ENCODE results near the gene ABCG1.
A peak's percentile ranks its signal among the peaks of the same experiment; 100 is the strongest.
"Not testable (repeated sequence)": the region's sequence is repeated elsewhere in the genome, so short reads cannot be mapped to it uniquely, and the experiment has no call there.

Gene ABCG1

DNA sequence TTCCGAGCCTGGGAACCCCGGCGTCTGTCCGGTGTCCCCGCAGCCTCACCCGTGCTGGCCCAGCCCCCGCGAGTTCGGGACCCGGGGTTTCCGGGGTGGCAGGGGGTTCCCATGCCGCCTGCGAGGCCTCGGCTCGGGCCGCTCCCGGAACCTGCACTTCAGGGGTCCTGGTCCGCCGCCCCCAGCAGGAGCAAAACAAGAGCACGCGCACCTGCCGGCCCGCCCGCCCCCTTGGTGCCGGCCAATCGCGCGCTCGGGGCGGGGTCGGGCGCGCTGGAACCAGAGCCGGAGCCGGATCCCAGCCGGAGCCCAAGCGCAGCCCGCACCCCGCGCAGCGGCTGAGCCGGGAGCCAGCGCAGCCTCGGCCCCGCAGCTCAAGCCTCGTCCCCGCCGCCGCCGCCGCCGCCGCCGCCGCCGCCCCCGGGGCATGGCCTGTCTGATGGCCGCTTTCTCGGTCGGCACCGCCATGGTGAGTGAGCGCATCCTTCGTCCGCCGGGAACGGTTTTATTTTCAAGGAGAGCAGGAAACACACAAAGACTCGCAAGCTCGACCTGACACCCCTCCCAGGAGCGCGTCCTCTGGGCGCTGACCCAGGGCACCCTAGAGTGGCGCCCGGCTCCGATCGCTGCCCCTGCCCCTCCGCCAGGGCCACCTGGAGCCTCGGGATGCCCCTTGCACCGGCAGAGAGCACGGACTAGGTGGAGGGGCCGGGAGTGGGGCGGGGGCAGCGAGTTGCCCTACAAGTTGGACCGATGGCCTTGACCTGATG is at the start of gene ABCG1:
ABCG1 (plus strand) TSS at position 305 of the 770 bp plus-strand sequence; CDS start at position 428, 123 bp downstream.
- no peak for DNase-seq

DNA sequence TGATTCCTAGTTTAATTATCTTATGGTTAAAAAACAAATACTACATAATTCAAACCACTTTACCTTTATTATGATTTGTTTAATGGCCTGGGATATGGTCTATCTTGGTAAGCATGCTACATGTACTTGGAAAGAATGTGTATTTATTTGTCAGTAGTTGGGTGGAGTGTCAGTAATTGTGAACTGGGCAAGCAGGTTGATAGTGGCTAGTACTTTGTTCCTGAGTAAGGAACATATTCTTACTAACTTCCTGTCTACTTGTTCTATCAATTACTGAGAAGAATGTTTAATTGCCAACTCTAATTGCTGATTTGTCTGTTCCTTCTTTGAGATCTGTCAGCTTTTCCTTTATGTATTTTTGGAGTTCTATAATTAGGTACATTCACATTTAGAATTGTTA is 49.2 kb upstream of the ABCG1 start:
- DNase-seq, result no peak

DNA sequence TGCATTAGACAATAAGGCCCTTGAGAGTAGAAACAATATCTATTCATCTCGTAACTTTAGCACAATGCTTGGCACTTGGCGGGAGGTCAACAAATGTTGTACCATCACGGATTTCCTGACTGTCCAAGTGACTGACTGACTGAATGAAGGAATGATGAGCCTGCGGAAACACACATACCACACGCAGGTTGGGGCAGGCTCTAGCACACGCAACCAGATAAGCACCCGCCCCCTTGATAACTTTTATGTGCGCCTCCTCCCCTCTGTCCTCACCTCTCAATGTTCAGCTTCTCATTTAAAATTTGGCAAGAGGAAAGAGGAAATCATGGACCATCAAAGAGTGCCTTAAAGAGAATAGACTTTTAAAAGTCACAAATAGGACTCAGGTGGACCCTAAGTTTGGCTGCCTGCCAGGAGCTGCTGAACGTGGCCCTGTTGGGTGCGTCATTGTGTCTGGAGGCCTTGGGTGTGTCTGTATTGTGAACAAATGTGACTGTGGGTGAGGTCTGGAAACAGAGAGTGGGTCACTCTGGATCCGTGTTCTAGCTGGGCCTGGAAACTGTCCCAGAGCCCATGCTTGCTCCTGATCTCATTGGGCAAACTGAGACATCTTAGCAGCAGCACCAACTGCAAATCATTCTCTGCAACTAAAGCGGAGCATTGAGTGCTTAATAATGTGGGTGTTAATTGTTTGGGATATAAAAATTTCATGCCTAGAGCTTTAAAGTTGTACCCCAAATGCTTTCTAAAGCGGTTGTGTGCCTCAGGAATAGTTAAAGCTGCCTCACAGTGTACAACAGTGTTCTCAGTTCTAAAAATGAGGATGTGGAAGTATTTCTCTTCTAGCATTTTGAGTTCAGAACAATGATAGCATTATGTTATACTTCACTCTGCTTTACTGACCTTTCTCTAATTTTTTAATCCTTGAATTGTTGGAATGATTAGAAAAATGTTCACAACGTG is 47.6 kb upstream of the ABCG1 start:
- DNase-seq, result no peak

DNA sequence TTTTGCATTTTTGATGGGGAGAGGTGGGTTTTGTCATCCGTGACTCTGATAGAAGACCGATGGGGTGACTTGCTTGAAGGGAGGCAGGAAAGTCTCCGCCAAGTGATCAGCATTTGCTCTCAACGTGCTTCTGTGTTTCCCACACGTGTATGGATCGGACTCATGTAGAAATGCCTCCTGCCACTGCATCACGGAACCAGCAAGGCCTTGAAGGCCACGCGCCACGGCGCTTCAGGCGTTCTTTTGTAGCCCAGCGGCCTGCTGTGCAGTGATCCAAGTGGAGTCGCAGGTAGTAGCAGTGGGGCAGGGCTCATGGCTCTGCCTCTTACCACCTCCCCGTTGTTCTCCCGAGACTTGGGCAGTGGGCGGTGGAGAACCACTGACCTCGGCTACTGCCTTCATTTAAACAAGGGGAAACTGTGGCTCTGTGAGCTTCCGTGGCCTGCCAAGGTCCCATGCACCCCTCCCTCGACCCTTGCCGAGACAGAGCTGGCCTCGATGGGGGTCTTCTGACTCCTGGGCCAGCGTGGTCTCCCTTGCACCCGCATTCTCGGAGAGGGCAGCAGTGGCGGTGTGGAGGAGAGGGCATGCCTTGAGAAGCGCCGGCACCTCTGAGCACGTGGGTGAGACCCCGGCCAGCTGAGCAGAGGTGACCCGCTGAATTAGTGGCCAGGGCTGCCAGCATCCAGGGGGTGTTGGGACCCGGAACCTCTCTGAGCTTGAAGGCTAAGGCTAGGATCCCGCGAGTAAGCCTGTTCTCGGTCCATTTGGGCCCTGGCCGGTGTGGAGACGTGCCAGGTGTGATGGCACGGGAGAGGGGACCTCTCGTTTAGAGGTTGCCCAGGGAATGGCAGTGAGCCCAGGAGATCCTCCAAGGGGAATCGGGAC is 46.1 kb upstream of the ABCG1 start:
- DNase-seq, result no peak

DNA sequence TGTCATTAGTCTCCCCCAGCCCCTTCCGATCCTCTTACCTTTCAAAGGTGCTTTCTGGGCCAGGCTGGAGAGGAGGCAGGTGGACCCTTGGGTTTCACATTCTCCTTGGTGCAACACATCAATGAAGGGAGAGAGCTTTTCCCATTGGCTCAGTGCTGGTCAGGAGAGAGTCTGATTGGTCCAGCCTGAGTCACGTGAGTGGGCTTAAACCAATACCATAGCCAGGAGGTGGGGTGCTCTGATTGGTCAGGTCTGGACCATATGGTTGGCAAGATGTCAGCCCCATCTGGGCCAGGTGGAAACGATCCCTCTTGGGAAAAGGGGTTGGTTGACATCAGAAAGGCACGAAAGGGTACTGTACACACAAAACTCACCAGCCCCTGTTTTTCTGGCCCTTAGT is 44.8 kb upstream of the ABCG1 start:
- DNase-seq, result no peak

GRCh38 chr21:42175110-42175710 is 43.7 kb upstream of the ABCG1 start:
- DNase-seq, result no peak

DNA sequence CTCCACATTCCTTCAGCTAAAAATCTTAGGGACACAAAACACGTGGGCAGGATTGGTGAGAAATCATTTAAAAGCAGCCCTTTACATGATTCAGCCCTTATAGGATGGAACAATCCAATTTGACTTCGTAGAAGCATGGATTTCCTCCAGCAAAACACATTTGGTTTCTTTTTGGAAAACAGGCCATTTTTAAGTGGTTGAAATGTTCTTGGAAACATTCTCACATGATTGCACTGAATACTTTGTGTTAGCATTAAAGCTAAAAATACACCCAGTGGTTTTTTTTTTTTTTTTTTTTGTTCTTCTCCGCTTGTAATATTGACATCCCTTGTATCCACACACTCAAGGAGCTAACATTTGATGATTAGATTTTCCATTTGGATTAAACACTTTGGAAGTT is 42.1 kb upstream of the ABCG1 start:
- DNase-seq, result no peak

- no peak for DNase-seq
Observed at GRCh38 chr21:42179316-42179715, 39.6 kb upstream of the ABCG1 start.

GRCh38 chr21:42180001-42180400 is 38.9 kb upstream of the ABCG1 start:
- DNase-seq, result not testable (repeated sequence)

DNA sequence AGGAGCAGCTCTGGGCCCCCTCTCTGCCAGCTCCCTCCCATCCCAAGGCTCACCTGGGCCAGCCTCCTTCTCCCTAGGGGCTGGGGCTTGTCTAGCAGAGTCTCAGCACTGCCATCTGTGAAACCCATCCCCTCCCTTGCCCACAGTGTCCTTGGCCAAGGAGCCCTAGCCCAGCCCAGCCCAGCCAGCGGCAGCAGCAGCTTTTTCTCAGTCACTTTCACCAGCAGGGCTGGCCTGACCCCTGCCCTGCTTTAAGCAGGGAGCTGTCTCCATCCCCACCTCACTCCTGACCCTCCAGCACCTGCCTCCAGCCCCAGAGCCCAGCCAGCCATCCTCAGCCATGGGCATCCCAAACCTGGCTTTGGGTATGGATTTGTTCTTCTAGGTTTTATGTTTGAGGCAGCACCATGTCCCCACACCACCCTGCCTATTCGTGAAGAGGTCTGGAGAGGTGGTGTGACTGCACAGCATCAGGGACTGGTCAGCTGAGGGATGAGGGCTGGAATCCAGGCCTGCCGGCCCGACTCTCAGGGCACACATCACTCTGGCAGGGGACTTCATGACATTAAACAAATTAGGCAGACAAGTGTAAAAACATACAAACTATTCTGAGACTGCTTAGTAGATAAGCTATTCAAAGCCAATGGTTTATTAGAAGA is 36.1 kb upstream of the ABCG1 start:
- no peak for DNase-seq

DNA sequence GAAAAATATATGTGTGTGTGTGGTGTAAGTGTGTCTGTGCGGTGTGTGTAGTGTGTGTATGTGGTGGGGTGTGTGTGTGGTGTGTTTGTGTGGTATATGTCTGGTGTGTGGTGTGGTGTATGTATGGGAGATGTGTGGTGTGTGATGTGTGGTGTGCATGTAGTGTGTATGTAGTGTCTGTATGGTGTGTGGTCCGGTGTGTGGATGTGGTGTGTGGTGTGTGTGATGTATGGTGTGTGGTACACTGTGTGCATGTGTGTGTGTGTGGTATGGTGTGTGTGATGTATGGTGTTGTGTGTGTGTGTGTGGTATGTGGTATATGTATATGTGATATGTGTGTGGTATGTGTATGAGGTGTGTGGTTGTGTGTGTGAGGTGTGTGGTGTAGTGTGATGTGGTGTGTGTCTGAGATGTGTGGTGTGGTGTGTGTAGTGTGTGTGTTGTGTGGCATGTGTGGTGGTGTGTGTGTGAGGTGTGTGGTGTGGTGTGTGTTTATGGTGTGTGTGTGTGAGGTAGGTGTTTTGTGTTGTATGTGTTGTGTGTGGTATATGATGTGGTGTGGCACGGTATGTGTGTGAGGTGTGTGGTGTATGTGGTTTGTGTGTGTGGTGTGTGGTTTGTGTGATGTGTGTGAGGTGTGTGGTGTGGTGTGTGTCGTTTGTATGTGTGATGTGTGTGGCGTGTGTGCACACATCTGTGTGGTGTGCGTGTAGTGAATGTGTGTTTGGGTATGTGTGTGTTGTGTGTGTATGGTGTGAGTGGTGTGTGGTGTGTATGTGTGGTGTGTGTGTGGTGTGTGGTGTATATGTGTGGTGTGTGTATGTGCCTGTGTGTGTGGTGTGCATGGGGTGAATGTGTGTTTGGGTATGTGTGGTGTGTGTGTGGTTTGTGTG is 35.3 kb upstream of the ABCG1 start:
- no peak for DNase-seq

- no peak for DNase-seq
Observed at GRCh38 chr21:42186591-42186990, 32.3 kb upstream of the ABCG1 start.

DNA sequence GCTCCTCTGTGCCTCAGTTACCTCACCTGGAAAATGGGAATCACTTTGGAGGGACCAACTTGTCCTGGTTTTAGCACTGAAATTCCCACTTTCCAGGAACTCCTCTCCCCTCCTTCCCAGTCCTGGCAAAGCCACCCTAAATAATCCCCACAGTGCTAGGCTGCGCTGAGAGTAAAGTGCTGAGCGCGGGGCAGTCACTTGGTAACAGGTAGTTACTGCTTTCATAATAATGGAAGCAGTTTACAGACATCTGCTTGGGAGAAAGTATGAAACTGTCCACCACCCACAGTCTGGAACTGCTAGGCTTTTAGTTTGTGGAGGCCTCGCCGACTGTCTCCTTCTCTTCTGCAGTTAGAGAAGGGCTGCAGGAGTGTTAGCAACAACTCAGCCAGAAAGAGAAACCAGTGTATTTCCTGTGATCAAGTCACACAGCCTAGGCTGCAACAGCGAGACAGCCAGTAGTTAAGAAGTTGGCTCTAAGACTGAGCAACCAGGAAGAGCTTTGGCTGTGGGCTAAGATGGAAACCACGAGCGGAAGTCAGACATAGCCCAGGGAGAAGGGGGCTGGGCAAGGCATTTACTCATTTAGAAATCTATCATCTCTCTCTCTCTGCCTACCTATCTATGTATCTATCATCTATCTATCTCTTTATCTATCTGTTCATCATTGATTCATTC is 30.8 kb upstream of the ABCG1 start:
- peak; percentile 78 to 82 for DNase-seq

DNA sequence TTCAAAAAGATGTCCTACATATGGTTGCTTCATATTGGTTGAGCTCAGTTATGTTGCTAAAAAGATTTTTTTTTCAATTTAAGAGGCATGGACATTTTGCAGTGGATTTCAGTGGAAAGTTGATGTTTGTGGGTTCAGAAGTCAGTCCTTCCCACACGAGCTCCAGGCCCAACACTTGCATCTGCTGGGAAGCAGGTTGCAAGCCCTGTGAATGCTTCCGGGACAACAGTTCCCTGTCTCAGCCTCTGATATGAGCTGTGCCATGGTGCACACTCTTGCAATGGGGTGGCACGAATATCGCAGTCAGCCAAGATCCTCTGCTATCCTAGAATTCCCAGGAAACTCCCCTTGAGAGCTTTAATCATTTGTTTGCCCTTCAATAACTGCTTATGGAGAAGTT is 30.3 kb upstream of the ABCG1 start:
- DNase-seq, result no peak

GRCh38 chr21:42189431-42189830 is 29.5 kb upstream of the ABCG1 start:
- DNase-seq, result peak in 1 of 2 donors; percentile 42

- DNase-seq, result no peak
Observed at GRCh38 chr21:42189860-42190485, 29.0 kb upstream of the ABCG1 start.

DNA sequence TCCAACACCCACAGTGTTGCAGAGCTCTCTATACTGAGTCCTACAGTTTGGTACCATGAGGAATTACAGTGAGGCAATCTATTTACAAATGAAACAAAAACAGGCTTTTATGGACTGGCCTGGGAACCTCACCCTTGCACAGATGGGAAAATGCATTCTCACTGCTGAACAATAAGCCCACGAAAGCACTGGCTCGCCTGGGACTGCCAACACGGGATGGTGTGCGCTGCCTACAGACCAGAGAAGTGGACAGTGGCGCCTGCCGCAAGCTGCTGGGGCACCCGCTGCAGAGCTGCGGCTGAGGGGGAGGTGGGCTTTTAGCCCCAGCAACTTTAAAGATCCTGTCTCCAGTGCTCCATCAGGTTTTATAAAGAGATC is 28.5 kb upstream of the ABCG1 start:
- no peak for DNase-seq

- no peak for DNase-seq
Observed at GRCh38 chr21:42191064-42191463, 27.9 kb upstream of the ABCG1 start.

DNA sequence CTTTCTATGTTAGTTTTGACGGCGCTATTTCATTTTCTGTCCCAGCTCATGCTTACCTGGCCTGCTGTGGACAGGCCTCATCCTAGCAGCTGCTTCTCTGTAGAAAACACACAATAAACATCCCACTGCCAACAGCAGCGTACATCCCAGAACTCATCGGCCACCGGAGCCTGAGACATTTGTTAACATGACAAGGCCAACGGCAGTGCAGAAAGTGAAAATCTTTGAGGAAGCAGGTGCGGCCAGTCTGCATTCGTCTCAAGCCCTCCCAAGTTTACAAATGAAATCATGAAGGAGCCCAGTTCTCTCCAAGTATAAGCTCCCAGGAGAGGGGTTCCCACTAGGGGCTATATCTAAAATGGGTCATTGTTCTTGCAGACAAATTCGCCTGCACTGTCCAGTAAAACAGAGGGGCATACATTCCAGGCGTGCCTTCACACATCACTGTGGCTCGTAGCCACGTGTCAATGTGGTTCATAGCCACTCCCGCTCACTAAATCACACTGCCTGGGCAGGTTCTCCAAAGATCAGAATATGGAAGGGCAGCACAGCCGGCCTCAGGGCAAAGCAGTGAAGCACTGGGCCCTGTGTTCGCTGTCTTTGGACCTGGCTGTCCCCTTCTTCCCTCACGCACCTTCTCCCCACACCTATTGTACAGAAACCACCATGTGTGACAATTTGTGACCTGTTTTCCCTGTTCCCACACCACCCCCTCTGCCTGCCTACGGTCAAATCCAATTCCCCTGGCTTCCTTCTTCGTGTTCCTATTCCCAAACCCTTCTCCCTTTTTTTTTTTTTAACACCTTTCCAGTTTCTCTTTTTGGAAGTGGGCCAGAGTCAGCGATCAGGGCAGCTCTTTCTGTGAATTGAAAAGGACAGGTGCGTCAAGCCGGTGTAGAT is 27.0 kb upstream of the ABCG1 start:
- DNase-seq, result no peak
